PFSK-1 (cell line): ENCODE measurements around the gene MT1A.

Experiments used
- FOXP2 ChIP-seq: optimal IDR thresholded peaks from 2 replicates; pipeline ENCODE3; 2011; ENCODE audit warnings: borderline replicate concordance, control low read depth, inconsistent platforms; ENCODE audit not compliant: insufficient read depth; ENCODE audit errors: extremely low read length, extremely low read depth
- POLR2AphosphoS5 ChIP-seq: IDR thresholded peaks from 2 replicates; pipeline ENCODE4 v1.6.1; 2012; ENCODE audit warnings: low read depth, mild to moderate bottlenecking, control low read depth, low read length, moderate library complexity
- SIN3A ChIP-seq: IDR thresholded peaks from 2 replicates; pipeline ENCODE4 v1.6.1; 2012; ENCODE audit warnings: mild to moderate bottlenecking, low read length, moderate library complexity, borderline replicate concordance; ENCODE audit not compliant: insufficient read depth
- TAF1 ChIP-seq: IDR thresholded peaks from 2 replicates; pipeline ENCODE4 v1.6.1; 2012; ENCODE audit warnings: low read length, control low read depth, borderline replicate concordance; ENCODE audit not compliant: insufficient read depth
- TF ChIP-seq, protein P1 (sequence below), 2 experiments: IDR thresholded peaks; 2 replicates each; pipeline versions ENCODE4 v1.6.1 to v1.8.0; 2011 to 2012; ENCODE audit warnings: low read depth in 2 of 2, low read length in 2 of 2, control low read depth in 1 of 2, inconsistent platforms in 1 of 2, mild to moderate bottlenecking in 1 of 2, moderate library complexity in 1 of 2; ENCODE audit not compliant: insufficient read depth in 1 of 2

MT1A gene

DNA sequence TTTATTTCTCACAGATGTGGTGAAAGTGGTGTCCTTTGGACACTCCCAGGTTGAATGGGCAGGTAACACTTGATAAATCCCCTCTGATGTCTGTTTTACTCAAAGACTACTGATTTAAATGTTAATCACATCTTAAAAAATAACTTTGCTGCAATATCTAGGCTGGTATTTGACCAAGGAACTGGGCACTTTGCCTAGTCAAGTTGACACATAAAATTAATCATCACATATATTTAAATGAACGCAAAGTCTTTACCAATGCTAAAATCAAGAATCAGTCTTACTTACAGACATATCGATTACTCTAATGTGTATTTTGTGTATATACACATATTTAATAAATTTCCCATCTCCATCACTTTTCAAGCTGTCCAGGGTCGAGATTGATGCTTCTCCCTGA is 23.1 kb upstream of the MT1A start:
- TF ChIP-seq FOXP2 (no peak), TAF1 (no peak), POLR2AphosphoS5 (no peak), SIN3A (no peak)
- TF ChIP-seq, protein P1, sequence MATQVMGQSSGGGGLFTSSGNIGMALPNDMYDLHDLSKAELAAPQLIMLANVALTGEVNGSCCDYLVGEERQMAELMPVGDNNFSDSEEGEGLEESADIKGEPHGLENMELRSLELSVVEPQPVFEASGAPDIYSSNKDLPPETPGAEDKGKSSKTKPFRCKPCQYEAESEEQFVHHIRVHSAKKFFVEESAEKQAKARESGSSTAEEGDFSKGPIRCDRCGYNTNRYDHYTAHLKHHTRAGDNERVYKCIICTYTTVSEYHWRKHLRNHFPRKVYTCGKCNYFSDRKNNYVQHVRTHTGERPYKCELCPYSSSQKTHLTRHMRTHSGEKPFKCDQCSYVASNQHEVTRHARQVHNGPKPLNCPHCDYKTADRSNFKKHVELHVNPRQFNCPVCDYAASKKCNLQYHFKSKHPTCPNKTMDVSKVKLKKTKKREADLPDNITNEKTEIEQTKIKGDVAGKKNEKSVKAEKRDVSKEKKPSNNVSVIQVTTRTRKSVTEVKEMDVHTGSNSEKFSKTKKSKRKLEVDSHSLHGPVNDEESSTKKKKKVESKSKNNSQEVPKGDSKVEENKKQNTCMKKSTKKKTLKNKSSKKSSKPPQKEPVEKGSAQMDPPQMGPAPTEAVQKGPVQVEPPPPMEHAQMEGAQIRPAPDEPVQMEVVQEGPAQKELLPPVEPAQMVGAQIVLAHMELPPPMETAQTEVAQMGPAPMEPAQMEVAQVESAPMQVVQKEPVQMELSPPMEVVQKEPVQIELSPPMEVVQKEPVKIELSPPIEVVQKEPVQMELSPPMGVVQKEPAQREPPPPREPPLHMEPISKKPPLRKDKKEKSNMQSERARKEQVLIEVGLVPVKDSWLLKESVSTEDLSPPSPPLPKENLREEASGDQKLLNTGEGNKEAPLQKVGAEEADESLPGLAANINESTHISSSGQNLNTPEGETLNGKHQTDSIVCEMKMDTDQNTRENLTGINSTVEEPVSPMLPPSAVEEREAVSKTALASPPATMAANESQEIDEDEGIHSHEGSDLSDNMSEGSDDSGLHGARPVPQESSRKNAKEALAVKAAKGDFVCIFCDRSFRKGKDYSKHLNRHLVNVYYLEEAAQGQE (IDR thresholded peaks at IDR 0.05; ENCODE audit: insufficient read depth in 1 of 2, low read depth in 2 of 2, low read length in 2 of 2): no peak

DNA sequence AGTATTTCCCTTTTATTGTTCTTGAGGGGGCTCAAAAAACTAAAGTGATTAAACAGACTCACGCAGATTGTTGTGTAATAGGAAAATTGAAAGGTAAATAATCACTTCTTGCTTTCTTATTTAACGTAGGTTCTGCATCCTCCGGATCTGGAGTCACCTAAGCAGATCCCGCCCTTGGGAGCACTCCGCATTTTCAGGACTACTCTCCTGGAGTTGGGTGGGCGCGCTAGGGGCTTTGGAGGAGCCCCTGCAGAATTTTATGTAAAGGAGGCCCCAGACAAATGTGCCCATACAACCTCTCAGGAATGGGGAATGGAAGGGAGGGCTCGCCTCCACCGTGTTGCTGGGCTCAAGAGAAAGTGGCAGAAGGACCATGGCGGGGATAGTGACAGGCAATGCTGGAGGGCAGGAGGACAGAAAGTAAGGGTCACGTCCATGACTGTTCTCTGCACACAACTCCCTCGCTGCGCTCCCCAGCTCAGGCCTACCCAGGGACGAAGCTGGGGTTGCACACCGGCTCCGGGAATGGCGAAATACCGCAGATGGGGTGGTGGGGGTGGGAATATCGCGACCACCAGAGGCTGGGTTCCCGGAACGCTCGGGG is 21.8 kb upstream of the MT1A start:
- no peak for TF ChIP-seq POLR2AphosphoS5
- no peak for TF ChIP-seq SIN3A
- TF ChIP-seq FOXP2: no peak
- TF ChIP-seq, protein P1 (IDR thresholded peaks at IDR 0.05; ENCODE audit: insufficient read depth in 1 of 2, low read depth in 2 of 2, low read length in 2 of 2): no peak
- no peak for TF ChIP-seq TAF1

- TF ChIP-seq, protein P1 (IDR thresholded peaks at IDR 0.05; ENCODE audit: insufficient read depth in 1 of 2, low read depth in 2 of 2, low read length in 2 of 2): no peak
These were observed 21.0 kb upstream of the MT1A start for GRCh38 chr16:56617212-56618085.

DNA sequence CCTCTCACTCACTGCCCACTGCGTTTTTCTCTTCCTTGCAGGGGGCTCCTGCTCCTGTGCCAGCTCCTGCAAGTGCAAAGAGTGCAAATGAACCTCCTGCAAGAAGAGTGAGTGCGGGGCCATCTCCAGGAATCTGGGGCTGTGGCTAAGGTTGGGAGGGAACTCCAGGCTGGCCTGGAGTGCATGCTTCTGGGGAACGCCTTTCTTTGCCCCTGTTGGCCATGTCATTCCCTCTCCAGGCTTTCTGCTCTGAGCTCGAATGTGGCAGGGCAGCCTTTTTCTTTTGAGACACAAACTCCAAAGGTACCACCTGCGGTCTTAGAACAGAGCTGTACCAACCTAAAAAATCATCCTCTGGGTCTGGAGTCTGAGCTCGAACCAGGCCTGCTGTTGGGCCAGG is 20.3 kb upstream of the MT1A start:
- TF ChIP-seq SIN3A: no peak
- TF ChIP-seq, protein P1 (IDR thresholded peaks at IDR 0.05; ENCODE audit: insufficient read depth in 1 of 2, low read depth in 2 of 2, low read length in 2 of 2): no peak
- TF ChIP-seq POLR2AphosphoS5: no peak
- TF ChIP-seq FOXP2: no peak
- TF ChIP-seq TAF1: no peak
